IMR-90 (cell line): ENCODE results near the gene OGFR. TPM values are rescaled to one million over a fixed set of nuclear protein-coding genes. Genes with fewer than 3 reads are reported as not detected.

Experiments used
- ATAC-seq: fragments of 200-7000 bp; cut with Tn5 transposase; 2 replicates; pipeline ENCODE4 v1.9.1; 2020; ENCODE audit warnings: low read depth, mild to moderate bottlenecking, moderate library complexity
- BruUV-seq: library from RNA; stranded (reverse); fragments of 400-500 nt; replicated peaks from 2 replicates; lab custom pipeline; 2021; lab: Mats Ljungman, UMichigan
- CTCF ChIA-PET: fragments of 300-600 bp; formaldehyde crosslinking; extraction: SDS; loops from one replicate; lab custom pipeline; 2021; ENCODE audit warnings: antibody characterized with exemption; lab: Yijun Ruan, JAX
- POLR2A ChIA-PET: fragments of 300-600 bp; sonication (Branson Sonifier 250); formaldehyde crosslinking; loops from one replicate; lab custom pipeline; 2022; ENCODE audit warnings: antibody characterized with exemption; ENCODE audit not compliant: unreplicated experiment; lab: Charles Lee
- DNase-seq: peaks from one replicate; pipeline ENCODE4 v3.0.0; 2013
- H2AFZ ChIP-seq: replicated peaks from 2 replicates; pipeline ENCODE3; 2013; ENCODE audit warnings: low read length, mild to moderate bottlenecking; ENCODE audit not compliant: poor library complexity
- H2AK5ac ChIP-seq: 2 replicates; pipeline ENCODE4 v1.6.1; 2013; ENCODE audit warnings: low read depth, low read length, inconsistent platforms
- H2AK9ac ChIP-seq: replicated peaks from 2 replicates; pipeline ENCODE3; 2013; ENCODE audit warnings: mild to moderate bottlenecking, low read depth, low read length, moderate library complexity; ENCODE audit not compliant: poor library complexity
- H2BK120ac ChIP-seq: 2 replicates; pipeline ENCODE4 v1.6.1; 2013; ENCODE audit warnings: low read depth, low read length, inconsistent platforms
- H2BK15ac ChIP-seq: 3 replicates; pipeline ENCODE4 v1.6.1; 2013; ENCODE audit warnings: low read depth, low read length, inconsistent platforms
- H2BK20ac ChIP-seq: 2 replicates; pipeline ENCODE4 v1.6.1; 2013; ENCODE audit warnings: low read depth, mild to moderate bottlenecking, inconsistent platforms, low read length, moderate library complexity
- H2BK5ac ChIP-seq: 2 replicates; pipeline ENCODE4 v1.6.1; 2013; ENCODE audit warnings: mild to moderate bottlenecking, low read depth, low read length, inconsistent platforms; ENCODE audit not compliant: poor library complexity, severe bottlenecking
- H3K14ac ChIP-seq: replicated peaks from 2 replicates; pipeline ENCODE4 v1.6.1; 2013; ENCODE audit warnings: low read depth, low read length, inconsistent platforms
- H3K18ac ChIP-seq: 2 replicates; pipeline ENCODE4 v1.6.1; 2013; ENCODE audit warnings: low read depth, low read length, control low read depth
- H3K23ac ChIP-seq: 2 replicates; pipeline ENCODE4 v1.6.1; 2013; ENCODE audit warnings: low read depth, low read length, inconsistent platforms
- H3K27ac ChIP-seq: 2 replicates; pipeline ENCODE4 v1.5.1; 2013; ENCODE audit warnings: mild to moderate bottlenecking, control low read depth, low read length; ENCODE audit not compliant: insufficient read depth
- H3K27me3 ChIP-seq: 2 replicates; pipeline ENCODE4 v1.6.1; 2013; ENCODE audit warnings: low read length; ENCODE audit not compliant: control insufficient read depth, insufficient read depth
- H3K36me3 ChIP-seq: 2 replicates; pipeline ENCODE4 v1.6.1; 2013; ENCODE audit warnings: low read length, mixed read lengths; ENCODE audit not compliant: control insufficient read depth, insufficient read depth
- H3K4ac ChIP-seq: 2 replicates; pipeline ENCODE4 v1.6.1; 2013; ENCODE audit warnings: low read depth, low read length, inconsistent platforms
- H3K4me1 ChIP-seq: 2 replicates; pipeline ENCODE4 v1.6.1; 2013; ENCODE audit warnings: low read length, mixed read lengths; ENCODE audit not compliant: control insufficient read depth, insufficient read depth
- H3K4me2 ChIP-seq: 2 replicates; pipeline ENCODE4 v1.6.1; 2013; ENCODE audit warnings: low read depth, mild to moderate bottlenecking, control low read depth, low read length, moderate library complexity
- H3K4me3 ChIP-seq: 2 replicates; pipeline ENCODE4 v1.5.1; 2013; ENCODE audit warnings: low read depth, mild to moderate bottlenecking, control low read depth, low read length, moderate library complexity; ENCODE audit not compliant: insufficient read depth
- H3K56ac ChIP-seq: 2 replicates; pipeline ENCODE4 v1.6.1; 2013; ENCODE audit warnings: low read length, inconsistent platforms; ENCODE audit not compliant: insufficient read depth; ENCODE audit errors: extremely low read depth
- H3K79me1 ChIP-seq, 2 experiments: 2 replicates each; pipeline ENCODE4 v1.6.1; 2013; ENCODE audit warnings: low read length in 2 of 2, inconsistent platforms in 1 of 2, low read depth in 1 of 2
- H3K9ac ChIP-seq: 2 replicates; pipeline ENCODE4 v1.6.1; 2013; ENCODE audit warnings: low read depth, low read length, control low read depth
- H3K9me1 ChIP-seq: 2 replicates; pipeline ENCODE4 v1.6.1; 2013; ENCODE audit warnings: low read length, inconsistent platforms; ENCODE audit not compliant: insufficient read depth
- H3K9me3 ChIP-seq: 2 replicates; pipeline ENCODE4 v1.6.1; 2013; ENCODE audit warnings: low read length; ENCODE audit not compliant: control insufficient read depth, insufficient read depth
- H4K20me1 ChIP-seq: 2 replicates; pipeline ENCODE4 v1.6.1; 2013; ENCODE audit warnings: low read length, inconsistent platforms; ENCODE audit not compliant: insufficient read depth
- H4K5ac ChIP-seq: 2 replicates; pipeline ENCODE4 v1.6.1; 2013; ENCODE audit warnings: mild to moderate bottlenecking, low read depth, low read length, control low read depth
- H4K8ac ChIP-seq, 2 experiments: 2 replicates each; pipeline ENCODE4 v1.6.1; 2013; ENCODE audit warnings: low read depth in 2 of 2, low read length in 2 of 2, control low read depth in 1 of 2, inconsistent platforms in 1 of 2
- H4K91ac ChIP-seq: 2 replicates; pipeline ENCODE4 v1.6.1; 2013; ENCODE audit warnings: low read depth, low read length, inconsistent platforms; ENCODE audit not compliant: insufficient read depth
- BHLHE40 ChIP-seq: fragments of 150-350 bp; IDR thresholded peaks from 2 replicates; pipeline ENCODE4 v1.6.1; 2016; ENCODE audit warnings: mild to moderate bottlenecking, low read depth, low read length
- CEBPB ChIP-seq: IDR thresholded peaks from 2 replicates; pipeline ENCODE4 v1.6.1; 2012; ENCODE audit warnings: low read depth, low read length, improper control_type of control experiment
- CHD1 ChIP-seq: IDR thresholded peaks from 2 replicates; pipeline ENCODE4 v1.6.1; 2012; ENCODE audit warnings: low read depth, low read length, improper control_type of control experiment
- ELK1 ChIP-seq: fragments of 150-350 bp; IDR thresholded peaks from 2 replicates; pipeline ENCODE4 v1.6.1; 2016; ENCODE audit warnings: low read depth, mild to moderate bottlenecking, low read length, moderate library complexity, borderline replicate concordance
- FOS ChIP-seq: fragments of 150-350 bp; IDR thresholded peaks from 2 replicates; pipeline ENCODE4 v1.6.1; 2016; ENCODE audit warnings: low read depth, low read length
- MAFK ChIP-seq: IDR thresholded peaks from 2 replicates; pipeline ENCODE4 v1.6.1; 2012; ENCODE audit warnings: low read depth, low read length, improper control_type of control experiment
- MAZ ChIP-seq: IDR thresholded peaks from 2 replicates; pipeline ENCODE4 v1.6.1; 2012; ENCODE audit warnings: low read depth, mild to moderate bottlenecking, low read length, improper control_type of control experiment, moderate library complexity, borderline replicate concordance
- MXI1 ChIP-seq: IDR thresholded peaks from 2 replicates; pipeline ENCODE4 v1.6.1; 2012; ENCODE audit warnings: low read depth, mild to moderate bottlenecking, low read length, moderate library complexity, borderline replicate concordance
- POLR2A ChIP-seq: IDR thresholded peaks from 2 replicates; pipeline ENCODE4 v1.6.1; 2012; ENCODE audit warnings: mild to moderate bottlenecking, low read depth, low read length
- RAD21 ChIP-seq: IDR thresholded peaks from 2 replicates; pipeline ENCODE4 v1.6.1; 2012; ENCODE audit warnings: low read length, improper control_type of control experiment
- RCOR1 ChIP-seq: IDR thresholded peaks from 2 replicates; pipeline ENCODE4 v1.6.1; 2012; ENCODE audit warnings: mild to moderate bottlenecking, low read length, improper control_type of control experiment; ENCODE audit not compliant: insufficient replicate concordance
- RFX5 ChIP-seq: IDR thresholded peaks from 2 replicates; pipeline ENCODE4 v1.8.0; 2012; ENCODE audit warnings: low read depth, mild to moderate bottlenecking, low read length, moderate library complexity
- SMC3 ChIP-seq: fragments of 150-350 bp; IDR thresholded peaks from 2 replicates; pipeline ENCODE4 v1.6.1; 2016; ENCODE audit warnings: low read depth, mild to moderate bottlenecking, antibody characterized with exemption, low read length, moderate library complexity
- WGBS, 2 experiments: methylation state at CpG; one replicate each; pipeline versions ENCODE4 v1.1.5 to v1.1.7; 2013; ENCODE audit warnings: missing lambda C conversion rate in 2 of 2; ENCODE audit not compliant: insufficient read length in 1 of 2; ENCODE audit errors: extremely low coverage in 2 of 2; 5-methylcytosine and 5-hydroxymethylcytosine counted together
- dilution Hi-C: fragments of 300-500 bp; cut with HindIII; formaldehyde crosslinking; loops from one replicate; pipeline ENCODE4 v1.14.3; 2018; ENCODE audit warnings: low sequenced_read_pairs; ENCODE audit not compliant: unreplicated experiment
- in situ Hi-C: fragments of 300-500 bp; cut with MboI; formaldehyde crosslinking; loops from 3 replicates; pipeline ENCODE4 v1.14.3; 2019; ENCODE audit warnings: low sequenced_read_pairs, inconsistent platforms, mixed read lengths
- intact Hi-C: fragments of 100-400 bp; cut with micrococcal nuclease; formaldehyde crosslinking; loops from 2 replicates; pipeline ENCODE4 v1.10.0; 2022
- polyA plus RNA-seq, 3 experiments: library from polyadenylated mRNA; depleted of rRNA; stranded (reverse); fragments of >200 nt; gene quantifications; 2 replicates each; pipeline ENCODE4 v1.2.3, GENCODE V29; 2012; ENCODE audit warnings: low replicate concordance in 1 of 3
- total RNA-seq: library from RNA; depleted of rRNA; stranded (reverse); fragments of >200 nt; gene quantifications from 2 replicates; pipeline ENCODE4 v1.2.3, GENCODE V29; 2012
- TF ChIP-seq, protein P1 (sequence below): conservative IDR thresholded peaks from 2 replicates; pipeline ENCODE4 v1.5.1; 2012; ENCODE audit warnings: mild to moderate bottlenecking, low read depth, low read length, improper control_type of control experiment

Gene OGFR
- total and polyA plus RNA-seq, 2 of the 4 experiments (the other 2 are of a cell fraction): 22.4 to 30.1 TPM

DNA sequence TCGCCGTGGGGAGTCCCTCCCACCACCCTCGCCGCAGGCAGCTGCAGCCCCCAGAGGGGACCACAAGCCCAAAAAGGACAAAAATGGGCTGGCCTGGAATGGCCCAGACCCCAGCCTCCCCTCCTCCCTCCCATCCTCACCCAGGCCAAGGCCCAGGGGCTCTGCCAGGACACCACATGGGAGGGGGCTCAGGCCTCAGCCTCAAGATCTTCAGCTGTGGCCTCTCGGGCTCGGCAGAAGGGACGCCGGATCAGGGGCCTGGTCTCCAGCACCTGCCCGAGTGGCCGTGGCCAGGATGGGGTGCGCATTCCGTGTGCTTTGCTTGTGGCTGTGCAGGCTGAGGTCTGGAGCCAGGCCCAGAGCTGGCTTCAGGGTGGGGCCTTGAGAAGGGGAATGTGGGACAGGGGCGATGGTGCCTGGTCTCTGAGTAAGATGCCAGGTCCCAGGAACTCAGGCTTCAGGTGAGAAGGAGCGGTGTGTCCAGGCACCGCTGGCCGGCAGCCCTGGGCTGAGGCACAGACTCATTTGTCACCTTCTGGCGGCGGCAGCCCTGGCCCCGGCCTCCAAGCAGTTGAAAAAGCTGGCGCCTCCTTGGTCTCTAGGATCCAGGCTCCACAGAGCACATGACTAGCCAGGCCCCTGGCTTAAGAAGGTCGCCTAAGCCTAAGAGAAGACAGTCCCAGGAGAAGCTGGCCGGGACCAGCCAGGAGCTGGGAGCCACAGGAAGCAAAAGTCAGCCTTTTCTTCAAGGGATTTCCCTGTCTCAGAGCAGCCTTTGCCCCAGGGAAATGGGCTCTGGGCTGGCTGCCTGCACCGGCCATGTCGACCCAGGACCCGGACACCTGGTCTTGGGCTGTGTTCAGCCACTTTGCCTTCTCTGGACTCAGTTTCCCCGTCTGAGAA lies 43.5 kb upstream of the OGFR start:
- H2BK15ac ChIP-seq: no peak overlapping the region
- H2BK120ac ChIP-seq: no peak overlapping the region
- peak overlapping the region; percentile 59; the same call in 1 of the 2 replicates for H2AK5ac ChIP-seq
- no peak overlapping the region for H3K4me3 ChIP-seq
- BruUV-seq: no TSS peak
- no peak overlapping the region for H3K9ac ChIP-seq
- no peak overlapping the region for H4K5ac ChIP-seq
- 38% methylated on average over 6 of the region's 26 CpGs; no CpG with 5 or more reads in 1 of the 2 experiments for WGBS, 2 experiments
- no peak overlapping the region for H3K4ac ChIP-seq
- no peak overlapping the region for H3K56ac ChIP-seq
- dilution Hi-C loops: no loop called here
- H3K14ac ChIP-seq: no peak overlapping the region
- CTCF ChIA-PET: no interaction called here
- no peak overlapping the region for H2BK5ac ChIP-seq
- H3K9me1 ChIP-seq: no peaks in the 10 kb centered on the region
- intact Hi-C loops: no loop called here
- peaks cover 8% of the 10 kb centered on the region; the same call in 1 of the 2 replicates for H3K27me3 ChIP-seq
- H4K8ac ChIP-seq: no peak overlapping the region
- H3K9me3 ChIP-seq: peaks cover 2% of the 10 kb centered on the region; the same call in 1 of the 2 replicates
- H4K20me1 ChIP-seq: no peaks in the 10 kb centered on the region
- POLR2A ChIA-PET: no interaction called here
- H3K79me1 ChIP-seq: no peaks in the 10 kb centered on the region
- no peaks in the 10 kb centered on the region for H3K36me3 ChIP-seq
- no peak overlapping the region for H3K27ac ChIP-seq
- H3K4me1 ChIP-seq: peaks cover 2% of the 10 kb centered on the region; the same call in 1 of the 2 replicates
- in situ Hi-C loops: no loop called here
- no peak overlapping the region for H2AK9ac ChIP-seq
- DNase-seq: no peak
- no peak overlapping the region for H3K18ac ChIP-seq
- H3K4me2 ChIP-seq: no peak overlapping the region
- H3K23ac ChIP-seq: no peak overlapping the region
- H4K91ac ChIP-seq: no peak overlapping the region
- peak; percentile 11; the same call in 1 of the 2 replicates for ATAC-seq
- peak overlapping the region; percentile 58 for H2AFZ ChIP-seq
- H2BK20ac ChIP-seq: no peak overlapping the region
- TF ChIP-seq MXI1 (no peak), RAD21 (no peak), MAZ (no peak), FOS (no peak), RCOR1 (no peak), CEBPB (no peak), ELK1 (no peak), POLR2A (no peak), MAFK (no peak), CHD1 (no peak), SMC3 (no peak), BHLHE40 (no peak), RFX5 (no peak)
- TF ChIP-seq, protein P1, sequence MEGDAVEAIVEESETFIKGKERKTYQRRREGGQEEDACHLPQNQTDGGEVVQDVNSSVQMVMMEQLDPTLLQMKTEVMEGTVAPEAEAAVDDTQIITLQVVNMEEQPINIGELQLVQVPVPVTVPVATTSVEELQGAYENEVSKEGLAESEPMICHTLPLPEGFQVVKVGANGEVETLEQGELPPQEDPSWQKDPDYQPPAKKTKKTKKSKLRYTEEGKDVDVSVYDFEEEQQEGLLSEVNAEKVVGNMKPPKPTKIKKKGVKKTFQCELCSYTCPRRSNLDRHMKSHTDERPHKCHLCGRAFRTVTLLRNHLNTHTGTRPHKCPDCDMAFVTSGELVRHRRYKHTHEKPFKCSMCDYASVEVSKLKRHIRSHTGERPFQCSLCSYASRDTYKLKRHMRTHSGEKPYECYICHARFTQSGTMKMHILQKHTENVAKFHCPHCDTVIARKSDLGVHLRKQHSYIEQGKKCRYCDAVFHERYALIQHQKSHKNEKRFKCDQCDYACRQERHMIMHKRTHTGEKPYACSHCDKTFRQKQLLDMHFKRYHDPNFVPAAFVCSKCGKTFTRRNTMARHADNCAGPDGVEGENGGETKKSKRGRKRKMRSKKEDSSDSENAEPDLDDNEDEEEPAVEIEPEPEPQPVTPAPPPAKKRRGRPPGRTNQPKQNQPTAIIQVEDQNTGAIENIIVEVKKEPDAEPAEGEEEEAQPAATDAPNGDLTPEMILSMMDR: no peak
